ENCODE measurements around the gene LPP.

The LPP gene

DNA sequence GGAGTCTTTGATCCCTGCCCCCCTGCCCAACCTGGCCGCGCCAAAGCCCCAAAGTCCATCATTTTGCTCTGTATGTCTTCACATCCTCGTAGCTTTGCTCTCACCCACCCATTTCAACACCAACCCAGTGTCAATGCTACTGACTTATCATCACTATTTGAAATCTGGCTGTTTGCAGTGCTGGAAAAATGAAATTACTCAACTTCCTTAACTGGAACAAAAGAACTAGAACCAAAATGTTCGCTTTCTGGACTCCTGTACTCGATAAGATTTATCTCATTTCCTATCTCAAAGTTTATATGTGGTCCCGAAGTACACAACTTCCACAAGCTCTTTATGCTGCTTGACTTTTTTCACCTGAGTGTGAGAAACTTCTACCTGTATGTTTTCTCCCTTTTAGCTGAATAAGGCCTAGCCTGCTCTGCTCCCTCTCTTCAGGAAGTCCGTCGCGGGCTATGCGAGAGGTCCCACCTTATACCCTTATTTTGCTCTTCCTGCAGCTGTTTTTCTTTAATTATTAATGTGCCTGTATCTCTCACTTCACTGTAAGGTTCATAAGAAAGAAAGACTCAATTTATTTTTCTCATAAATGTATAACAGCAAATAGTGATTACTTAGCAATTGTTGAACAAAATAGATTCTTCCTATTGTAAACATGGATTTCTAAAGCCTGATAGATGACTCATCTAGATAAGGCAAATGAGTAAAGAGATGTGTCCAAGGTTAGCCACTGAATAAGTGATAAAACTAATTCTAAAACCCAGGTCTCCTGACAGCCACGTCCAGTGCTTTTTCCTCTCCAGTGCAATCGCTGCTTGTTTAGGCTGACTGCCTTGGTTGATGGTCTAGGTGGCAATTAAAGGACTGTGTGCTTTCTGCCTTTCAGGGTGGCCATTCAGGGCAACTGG, 553.7 kb downstream of the LPP start:
- Histone ChIP-seq H3K9ac (ENCODE audit: low read length) (no peak overlapping the region), H3K4ac (ENCODE audit: low read depth, low read length) (no peak overlapping the region), H3K79me2 (ENCODE audit: control insufficient read depth, insufficient read depth, low read length) (no peaks in the 10 kb centered on the region), H4K5ac (ENCODE audit: low read length) (no peak overlapping the region), H3K4me1 (ENCODE audit: control insufficient read depth, low read depth, low read length) (no peaks in the 10 kb centered on the region), H3K18ac (ENCODE audit: low read length) (no peak overlapping the region), H3K36me3 (ENCODE audit: control insufficient read depth, insufficient read depth, low read length) (no peaks in the 10 kb centered on the region), H4K8ac (ENCODE audit: low read depth, low read length) (no peak overlapping the region), H2BK5ac (ENCODE audit: low read length) (no peak overlapping the region), H2BK15ac (replicated peaks; ENCODE audit: low read depth) (no peak overlapping the region), H3K27me3 (ENCODE audit: insufficient read depth, low read length, poor library complexity) (no peaks in the 10 kb centered on the region), H3K27ac (ENCODE audit: low read depth, low read length) (no peak overlapping the region), H2AK5ac (ENCODE audit: low read length) (no peak overlapping the region), H3K4me3 (ENCODE audit: low read length) (no peak overlapping the region), H2BK120ac (ENCODE audit: low read depth, low read length) (no peak overlapping the region), H3K4me2 (ENCODE audit: low read length) (no peak overlapping the region), H3K79me1 (ENCODE audit: low read length) (no peaks in the 10 kb centered on the region), H3K23ac (ENCODE audit: low read length) (no peak overlapping the region), H3K56ac (ENCODE audit: low read length) (no peak overlapping the region)
- WGBS (ENCODE audit: extremely low coverage, insufficient coverage, low lambda C conversion rate): no CpG with 5 or more reads among the region's 12 CpGs
- no peak for DNase-seq

GRCh38 chr3:188711881-188712247, 557.9 kb downstream of the LPP start:
- no peak overlapping the region for H2BK5ac ChIP-seq (ENCODE audit: low read length)
- H3K9ac ChIP-seq (ENCODE audit: low read length): no peak overlapping the region
- H3K23ac ChIP-seq (ENCODE audit: low read length): no peak overlapping the region
- H3K4me2 ChIP-seq (ENCODE audit: low read length): no peak overlapping the region
- WGBS (ENCODE audit: extremely low coverage, insufficient coverage, low lambda C conversion rate): no CpG with 5 or more reads among the region's 3 CpGs
- no peak overlapping the region for H3K27ac ChIP-seq (ENCODE audit: low read depth, low read length)
- no peaks in the 10 kb centered on the region for H3K4me1 ChIP-seq (ENCODE audit: control insufficient read depth, low read depth, low read length)
- no peak for DNase-seq
- no peak overlapping the region for H3K56ac ChIP-seq (ENCODE audit: low read length)
- H4K8ac ChIP-seq (ENCODE audit: low read depth, low read length): no peak overlapping the region
- no peak overlapping the region for H2AK5ac ChIP-seq (ENCODE audit: low read length)
- H3K4me3 ChIP-seq (ENCODE audit: low read length): no peak overlapping the region
- H2BK120ac ChIP-seq (ENCODE audit: low read depth, low read length): no peak overlapping the region
- H2BK15ac ChIP-seq (replicated peaks; ENCODE audit: low read depth): no peak overlapping the region
- no peak overlapping the region for H3K4ac ChIP-seq (ENCODE audit: low read depth, low read length)
- H3K79me1 ChIP-seq (ENCODE audit: low read length): no peaks in the 10 kb centered on the region
- H3K36me3 ChIP-seq (ENCODE audit: control insufficient read depth, insufficient read depth, low read length): no peaks in the 10 kb centered on the region
- no peak overlapping the region for H4K5ac ChIP-seq (ENCODE audit: low read length)
- H3K27me3 ChIP-seq (ENCODE audit: insufficient read depth, low read length, poor library complexity): no peaks in the 10 kb centered on the region
- no peaks in the 10 kb centered on the region for H3K79me2 ChIP-seq (ENCODE audit: control insufficient read depth, insufficient read depth, low read length)
- H3K18ac ChIP-seq (ENCODE audit: low read length): no peak overlapping the region

- no peak overlapping the region for H3K9ac ChIP-seq (ENCODE audit: low read length)
- no CpG with 5 or more reads among the region's 4 CpGs for WGBS (ENCODE audit: extremely low coverage, insufficient coverage, low lambda C conversion rate)
- no peak overlapping the region for H3K4ac ChIP-seq (ENCODE audit: low read depth, low read length)
- H3K36me3 ChIP-seq (ENCODE audit: control insufficient read depth, insufficient read depth, low read length): no peaks in the 10 kb centered on the region
- no peaks in the 10 kb centered on the region for H3K27me3 ChIP-seq (ENCODE audit: insufficient read depth, low read length, poor library complexity)
- no peak overlapping the region for H2AK5ac ChIP-seq (ENCODE audit: low read length)
- H3K79me2 ChIP-seq (ENCODE audit: control insufficient read depth, insufficient read depth, low read length): no peaks in the 10 kb centered on the region
- H3K4me2 ChIP-seq (ENCODE audit: low read length): no peak overlapping the region
- H4K8ac ChIP-seq (ENCODE audit: low read depth, low read length): no peak overlapping the region
- DNase-seq: no peak
- H3K4me3 ChIP-seq (ENCODE audit: low read length): no peak overlapping the region
- H3K56ac ChIP-seq (ENCODE audit: low read length): no peak overlapping the region
- H3K23ac ChIP-seq (ENCODE audit: low read length): no peak overlapping the region
- no peaks in the 10 kb centered on the region for H3K79me1 ChIP-seq (ENCODE audit: low read length)
- H3K4me1 ChIP-seq (ENCODE audit: control insufficient read depth, low read depth, low read length): no peaks in the 10 kb centered on the region
- H2BK120ac ChIP-seq (ENCODE audit: low read depth, low read length): no peak overlapping the region
- no peak overlapping the region for H2BK15ac ChIP-seq (replicated peaks; ENCODE audit: low read depth)
- H2BK5ac ChIP-seq (ENCODE audit: low read length): no peak overlapping the region
- H4K5ac ChIP-seq (ENCODE audit: low read length): no peak overlapping the region
- no peak overlapping the region for H3K18ac ChIP-seq (ENCODE audit: low read length)
- H3K27ac ChIP-seq (ENCODE audit: low read depth, low read length): no peak overlapping the region
These were observed 558.4 kb downstream of the LPP start for GRCh38 chr3:188712248-188712924.

DNA sequence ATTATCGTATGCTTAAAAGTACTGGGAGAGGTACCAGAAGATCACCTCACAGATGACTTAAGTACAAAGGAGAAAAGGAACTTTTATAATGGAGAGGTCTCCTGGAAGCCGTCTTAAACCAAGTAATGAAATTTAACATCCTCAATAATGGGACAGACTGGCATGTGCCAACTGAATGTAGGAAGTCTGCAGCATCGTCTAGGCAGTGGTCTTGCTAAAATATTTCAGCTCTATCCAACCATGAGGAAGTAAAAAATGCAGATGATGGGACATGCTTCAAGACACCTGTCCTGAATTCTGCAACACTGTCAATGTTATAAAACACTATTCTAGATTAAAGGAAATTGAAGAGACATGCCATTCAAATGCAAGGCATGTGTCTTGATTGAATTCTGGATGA, 559.0 kb downstream of the LPP start:
- WGBS (ENCODE audit: extremely low coverage, insufficient coverage, low lambda C conversion rate): no CpG with 5 or more reads among the region's 3 CpGs
- Histone ChIP-seq H2AK5ac (ENCODE audit: low read length) (no peak overlapping the region), H3K9ac (ENCODE audit: low read length) (no peak overlapping the region), H3K27me3 (ENCODE audit: insufficient read depth, low read length, poor library complexity) (no peaks in the 10 kb centered on the region), H3K4me1 (ENCODE audit: control insufficient read depth, low read depth, low read length) (no peaks in the 10 kb centered on the region), H3K23ac (ENCODE audit: low read length) (no peak overlapping the region), H3K4me2 (ENCODE audit: low read length) (no peak overlapping the region), H3K27ac (ENCODE audit: low read depth, low read length) (no peak overlapping the region), H3K36me3 (ENCODE audit: control insufficient read depth, insufficient read depth, low read length) (no peaks in the 10 kb centered on the region), H3K79me2 (ENCODE audit: control insufficient read depth, insufficient read depth, low read length) (no peaks in the 10 kb centered on the region), H4K5ac (ENCODE audit: low read length) (no peak overlapping the region), H2BK120ac (ENCODE audit: low read depth, low read length) (no peak overlapping the region), H3K4me3 (ENCODE audit: low read length) (no peak overlapping the region), H3K18ac (ENCODE audit: low read length) (no peak overlapping the region), H4K8ac (ENCODE audit: low read depth, low read length) (no peak overlapping the region), H3K56ac (ENCODE audit: low read length) (no peak overlapping the region), H2BK5ac (ENCODE audit: low read length) (no peak overlapping the region), H3K4ac (ENCODE audit: low read depth, low read length) (no peak overlapping the region), H3K79me1 (ENCODE audit: low read length) (no peaks in the 10 kb centered on the region), H2BK15ac (replicated peaks; ENCODE audit: low read depth) (no peak overlapping the region)
- no peak for DNase-seq

- Histone ChIP-seq H2BK120ac (ENCODE audit: low read depth, low read length) (no peak overlapping the region), H3K27ac (ENCODE audit: low read depth, low read length) (no peak overlapping the region), H3K79me1 (ENCODE audit: low read length) (no peaks in the 10 kb centered on the region), H3K23ac (ENCODE audit: low read length) (no peak overlapping the region), H3K4me3 (ENCODE audit: low read length) (no peak overlapping the region), H3K36me3 (ENCODE audit: control insufficient read depth, insufficient read depth, low read length) (no peaks in the 10 kb centered on the region), H2BK15ac (replicated peaks; ENCODE audit: low read depth) (no peak overlapping the region), H3K4me2 (ENCODE audit: low read length) (no peak overlapping the region), H3K4me1 (ENCODE audit: control insufficient read depth, low read depth, low read length) (no peaks in the 10 kb centered on the region), H3K27me3 (ENCODE audit: insufficient read depth, low read length, poor library complexity) (no peaks in the 10 kb centered on the region), H3K18ac (ENCODE audit: low read length) (no peak overlapping the region), H2AK5ac (ENCODE audit: low read length) (no peak overlapping the region), H3K79me2 (ENCODE audit: control insufficient read depth, insufficient read depth, low read length) (no peaks in the 10 kb centered on the region), H4K5ac (ENCODE audit: low read length) (no peak overlapping the region), H3K56ac (ENCODE audit: low read length) (no peak overlapping the region), H2BK5ac (ENCODE audit: low read length) (no peak overlapping the region), H4K8ac (ENCODE audit: low read depth, low read length) (no peak overlapping the region), H3K4ac (ENCODE audit: low read depth, low read length) (no peak overlapping the region), H3K9ac (ENCODE audit: low read length) (no peak overlapping the region)
- no peak for DNase-seq
- WGBS (ENCODE audit: extremely low coverage, insufficient coverage, low lambda C conversion rate): no CpG with 5 or more reads among the region's 1 CpG
These were observed 565.6 kb downstream of the LPP start for GRCh38 chr3:188719545-188719944.
